Cerebellar nuclear complex (tissue), 1 donor: ENCODE results near the gene NOL4L.
"Not testable (repeated sequence)": the region's sequence is repeated elsewhere in the genome, so short reads cannot be mapped to it uniquely, and the experiment has no call there.

Experiments used
- DNase-seq, 2 experiments: peaks; one replicate each; lab custom pipeline; 2025; lab: John Stamatoyannopoulos, UW

NOL4L gene

GRCh38 chr20:32510120-32510600 lies 75.0 kb downstream of the NOL4L start:
- DNase-seq = no peak

GRCh38 chr20:32509639-32510066 lies 75.5 kb downstream of the NOL4L start:
- DNase-seq = no peak

GRCh38 chr20:32508775-32509119 lies 76.4 kb downstream of the NOL4L start:
- no peak for DNase-seq

GRCh38 chr20:32507998-32508774 lies 76.9 kb downstream of the NOL4L start:
- no peak for DNase-seq

- DNase-seq = no peak
Observed at GRCh38 chr20:32506721-32507120, 78.4 kb downstream of the NOL4L start.

GRCh38 chr20:32505723-32506473 lies 79.2 kb downstream of the NOL4L start:
- no peak for DNase-seq

- no peak for DNase-seq
Observed at GRCh38 chr20:32501709-32502108, 83.4 kb downstream of the NOL4L start.

- DNase-seq = no peak
Observed at GRCh38 chr20:32497589-32498224, 87.4 kb downstream of the NOL4L start.

- no peak for DNase-seq
Observed at GRCh38 chr20:32496811-32497533, 88.2 kb downstream of the NOL4L start.

- no peak for DNase-seq
Observed at GRCh38 chr20:32495949-32496348, 89.2 kb downstream of the NOL4L start.

GRCh38 chr20:32495217-32495565 lies 89.9 kb downstream of the NOL4L start:
- no peak for DNase-seq

- DNase-seq = no peak
Observed at GRCh38 chr20:32494483-32495216, 90.5 kb downstream of the NOL4L start.

- DNase-seq = no peak
Observed at GRCh38 chr20:32493356-32493755, 91.8 kb downstream of the NOL4L start.

GRCh38 chr20:32491764-32492151 lies 93.4 kb downstream of the NOL4L start:
- DNase-seq = not testable (repeated sequence)

GRCh38 chr20:32490942-32491763 lies 94.0 kb downstream of the NOL4L start:
- DNase-seq = no peak

- no peak for DNase-seq
Observed at GRCh38 chr20:32488066-32488838, 96.9 kb downstream of the NOL4L start.

- no peak for DNase-seq
Observed at GRCh38 chr20:32487381-32487780, 97.8 kb downstream of the NOL4L start.

- DNase-seq = no peak
Observed at GRCh38 chr20:32485770-32486478, 99.2 kb downstream of the NOL4L start.
